H9 (cell line): ENCODE results near the gene CDKAL1. TPM values are rescaled to one million over a fixed set of nuclear protein-coding genes. Genes with fewer than 3 reads are reported as not detected.

Experiments used
- DNase-seq: peaks from one replicate; pipeline ENCODE4 v3.0.0-alpha.2; 2017
- H2AFZ ChIP-seq: one replicate; pipeline ENCODE4 v1.6.1; 2013; ENCODE audit warnings: mild to moderate bottlenecking, low read length, control low read depth, moderate library complexity
- H2AK5ac ChIP-seq: 2 replicates; pipeline ENCODE4 v1.6.1; 2013; ENCODE audit warnings: low read length, control low read depth, mixed read lengths; ENCODE audit not compliant: insufficient read length
- H2BK120ac ChIP-seq: one replicate; pipeline ENCODE4 v1.6.1; 2013; ENCODE audit warnings: low read depth, mild to moderate bottlenecking, low read length, control low read depth, inconsistent platforms; ENCODE audit not compliant: poor library complexity, severe bottlenecking
- H2BK12ac ChIP-seq: 2 replicates; pipeline ENCODE4 v1.6.1; 2013; ENCODE audit warnings: low read length, control low read depth, mixed read lengths, low read depth; ENCODE audit not compliant: insufficient read length
- H2BK15ac ChIP-seq: 2 replicates; pipeline ENCODE4 v1.6.1; 2013; ENCODE audit warnings: low read depth, low read length, control low read depth
- H2BK20ac ChIP-seq: one replicate; pipeline ENCODE4 v1.6.1; 2013; ENCODE audit warnings: low read depth, mild to moderate bottlenecking, low read length, control low read depth, inconsistent platforms; ENCODE audit not compliant: poor library complexity, severe bottlenecking
- H2BK5ac ChIP-seq: 2 replicates; pipeline ENCODE4 v1.6.1; 2013; ENCODE audit warnings: low read length, control low read depth, mixed read lengths; ENCODE audit not compliant: insufficient read length
- H3K14ac ChIP-seq: 2 replicates; pipeline ENCODE4 v1.6.1; 2013; ENCODE audit warnings: low read length, control low read depth; ENCODE audit not compliant: insufficient read depth
- H3K18ac ChIP-seq: 2 replicates; pipeline ENCODE4 v1.6.1; 2013; ENCODE audit warnings: low read depth, mild to moderate bottlenecking, mixed read lengths, low read length, control low read depth; ENCODE audit not compliant: insufficient read length
- H3K23ac ChIP-seq: 2 replicates; pipeline ENCODE4 v1.6.1; 2013; ENCODE audit warnings: low read length, control low read depth, mixed read lengths, low read depth; ENCODE audit not compliant: insufficient read length
- H3K23me2 ChIP-seq: 2 replicates; pipeline ENCODE4 v1.6.1; 2013; ENCODE audit warnings: low read depth, mild to moderate bottlenecking, mixed read lengths, low read length, control low read depth; ENCODE audit not compliant: insufficient read length, poor library complexity, severe bottlenecking
- H3K27ac ChIP-seq: 2 replicates; pipeline ENCODE4 v1.5.1; 2013; ENCODE audit warnings: low read length, control low read depth, mixed read lengths, low read depth; ENCODE audit not compliant: insufficient read length
- H3K27me3 ChIP-seq: 2 replicates; pipeline ENCODE4 v1.6.1; 2013; ENCODE audit warnings: low read length, control low read depth, inconsistent platforms; ENCODE audit not compliant: insufficient read depth
- H3K4ac ChIP-seq: 2 replicates; pipeline ENCODE4 v1.6.1; 2013; ENCODE audit warnings: low read depth, mild to moderate bottlenecking, control low read depth, inconsistent platforms, low read length, moderate library complexity
- H3K4me1 ChIP-seq: 2 replicates; pipeline ENCODE4 v1.6.1; 2013; ENCODE audit warnings: low read length, control low read depth, inconsistent platforms; ENCODE audit not compliant: insufficient read depth
- H3K4me2 ChIP-seq: 2 replicates; pipeline ENCODE4 v1.6.1; 2013; ENCODE audit warnings: low read length, control low read depth, mixed read lengths; ENCODE audit not compliant: insufficient read length, insufficient read depth
- H3K56ac ChIP-seq: 2 replicates; pipeline ENCODE4 v1.6.1; 2013; ENCODE audit warnings: low read depth, mild to moderate bottlenecking, mixed read lengths, low read length, control low read depth; ENCODE audit not compliant: insufficient read length
- H3K79me1 ChIP-seq: 2 replicates; pipeline ENCODE4 v1.6.1; 2013; ENCODE audit warnings: low read depth, mild to moderate bottlenecking, moderate library complexity, low read length, control low read depth, inconsistent platforms; ENCODE audit not compliant: insufficient read depth, poor library complexity, severe bottlenecking
- H3K79me2 ChIP-seq: 2 replicates; pipeline ENCODE4 v1.6.1; 2013; ENCODE audit warnings: low read length, control low read depth, inconsistent platforms; ENCODE audit not compliant: insufficient read depth
- H3K9ac ChIP-seq: 2 replicates; pipeline ENCODE4 v1.6.1; 2013; ENCODE audit warnings: low read length, control low read depth, mixed read lengths; ENCODE audit not compliant: insufficient read length; ENCODE audit errors: extremely low read depth
- H3K9me3 ChIP-seq: one replicate; pipeline ENCODE4 v1.6.1; 2013; ENCODE audit warnings: low read depth, low read length, inconsistent platforms; ENCODE audit not compliant: control insufficient read depth
- H3T11ph ChIP-seq: one replicate; pipeline ENCODE4 v1.6.1; 2013; ENCODE audit warnings: mild to moderate bottlenecking, low read length, control low read depth, inconsistent platforms
- H4K20me1 ChIP-seq: one replicate; pipeline ENCODE4 v1.6.1; 2013; ENCODE audit not compliant: control insufficient read depth, insufficient read length, insufficient read depth
- H4K5ac ChIP-seq: 2 replicates; pipeline ENCODE4 v1.6.1; 2013; ENCODE audit warnings: low read depth, mild to moderate bottlenecking, mixed read lengths, low read length, control low read depth; ENCODE audit not compliant: insufficient read length
- H4K8ac ChIP-seq: replicated peaks from 2 replicates; pipeline ENCODE4 v1.6.1; 2013; ENCODE audit warnings: low read length, control low read depth, mixed read lengths, low read depth; ENCODE audit not compliant: insufficient read length
- H4K91ac ChIP-seq: 2 replicates; pipeline ENCODE4 v1.6.1; 2013; ENCODE audit warnings: low read depth, mild to moderate bottlenecking, moderate library complexity, mixed read lengths, low read length, control low read depth; ENCODE audit not compliant: insufficient read length
- H3K27ac Mint-ChIP-seq, 3 experiments: 2 replicates in 2 of 3; 3 replicates in 1 of 3; pipeline ENCODE4 v1.8.0; 2020 to 2021; ENCODE audit warnings: mixed read lengths in 3 of 3, mild to moderate bottlenecking in 1 of 3, moderate library complexity in 1 of 3
- H3K27me3 Mint-ChIP-seq: 2 replicates; pipeline ENCODE4 v1.8.0; 2021; ENCODE audit warnings: low read depth, mild to moderate bottlenecking, moderate library complexity, mixed read lengths
- H3K36me3 Mint-ChIP-seq, 3 experiments: 2 replicates in 2 of 3; 3 replicates in 1 of 3; pipeline ENCODE4 v1.8.0; 2020 to 2021; ENCODE audit warnings: low read depth in 3 of 3, mixed read lengths in 3 of 3; ENCODE audit not compliant: insufficient read depth in 1 of 3
- H3K4me1 Mint-ChIP-seq, 2 experiments: 2 replicates each; pipeline ENCODE4 v1.8.0; 2020; ENCODE audit warnings: mixed read lengths in 2 of 2
- H3K4me3 Mint-ChIP-seq, 2 experiments: 2 replicates in 1 of 2; 3 replicates in 1 of 2; pipeline ENCODE4 v1.8.0; 2020 to 2021; ENCODE audit warnings: mild to moderate bottlenecking in 2 of 2, mixed read lengths in 2 of 2, moderate library complexity in 1 of 2
- H3K9me3 Mint-ChIP-seq, 2 experiments: 2 replicates in 1 of 2; 3 replicates in 1 of 2; pipeline ENCODE4 v1.8.0; 2020; ENCODE audit warnings: mild to moderate bottlenecking in 2 of 2, mixed read lengths in 2 of 2, moderate library complexity in 1 of 2
- WGBS: extraction: QIAGEN DNeasy Blood & Tissue Kit; methylation state at CpG from one replicate; pipeline ENCODE4 v1.1.7; 2013; ENCODE audit warnings: missing lambda C conversion rate, low lambda C conversion rate, mixed read lengths; ENCODE audit not compliant: insufficient read length; ENCODE audit errors: extremely low coverage; 5-methylcytosine and 5-hydroxymethylcytosine counted together
- total RNA-seq: library from RNA; stranded (reverse); gene quantifications from 2 replicates; pipeline ENCODE4 v1.2.1, GENCODE V29; 2021
- TF ChIP-seq, protein P1 (sequence below): fragments of 200-600 bp; sonication (generic); conservative IDR thresholded peaks from 3 replicates; pipeline ENCODE4 v1.8.0; 2021; ENCODE audit warnings: antibody characterized with exemption, mild to moderate bottlenecking

Gene CDKAL1
- total RNA-seq, 1 experiment from 2014 or later, result 23.0 TPM

DNA sequence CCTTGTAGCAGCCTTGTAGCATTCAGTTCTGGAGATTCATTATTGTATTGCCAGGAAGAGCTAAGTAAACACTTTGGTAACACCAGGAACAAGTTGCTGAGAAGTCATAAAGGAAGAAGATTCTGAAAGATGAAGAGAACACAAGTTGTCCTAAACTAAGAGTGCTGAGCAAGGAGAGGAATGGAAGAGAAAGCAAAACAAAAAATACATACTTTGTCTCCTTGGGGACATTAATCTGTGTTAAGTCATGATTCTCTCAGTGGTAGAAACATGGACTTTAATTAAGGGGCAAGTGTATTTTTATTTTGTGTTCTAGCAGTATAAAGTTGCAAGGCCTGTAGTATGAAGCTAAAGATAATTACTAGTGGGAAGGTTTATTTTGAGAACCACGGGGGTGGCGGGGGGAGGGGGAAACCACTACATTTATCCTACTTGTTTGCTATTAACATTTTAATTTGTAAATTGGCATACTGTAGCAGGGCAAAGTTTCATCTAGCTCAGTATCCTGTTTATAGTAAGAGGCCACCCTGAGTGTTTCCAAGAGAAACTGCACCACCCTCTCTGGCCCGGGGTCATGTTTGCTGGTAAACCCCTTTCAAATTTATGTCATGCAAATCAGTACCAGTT lies 463.0 kb downstream of the CDKAL1 start:
- H3K18ac ChIP-seq, result no peak overlapping the region
- H3K9me3 ChIP-seq, result no peaks in the 10 kb centered on the region
- TF ChIP-seq, protein P1, sequence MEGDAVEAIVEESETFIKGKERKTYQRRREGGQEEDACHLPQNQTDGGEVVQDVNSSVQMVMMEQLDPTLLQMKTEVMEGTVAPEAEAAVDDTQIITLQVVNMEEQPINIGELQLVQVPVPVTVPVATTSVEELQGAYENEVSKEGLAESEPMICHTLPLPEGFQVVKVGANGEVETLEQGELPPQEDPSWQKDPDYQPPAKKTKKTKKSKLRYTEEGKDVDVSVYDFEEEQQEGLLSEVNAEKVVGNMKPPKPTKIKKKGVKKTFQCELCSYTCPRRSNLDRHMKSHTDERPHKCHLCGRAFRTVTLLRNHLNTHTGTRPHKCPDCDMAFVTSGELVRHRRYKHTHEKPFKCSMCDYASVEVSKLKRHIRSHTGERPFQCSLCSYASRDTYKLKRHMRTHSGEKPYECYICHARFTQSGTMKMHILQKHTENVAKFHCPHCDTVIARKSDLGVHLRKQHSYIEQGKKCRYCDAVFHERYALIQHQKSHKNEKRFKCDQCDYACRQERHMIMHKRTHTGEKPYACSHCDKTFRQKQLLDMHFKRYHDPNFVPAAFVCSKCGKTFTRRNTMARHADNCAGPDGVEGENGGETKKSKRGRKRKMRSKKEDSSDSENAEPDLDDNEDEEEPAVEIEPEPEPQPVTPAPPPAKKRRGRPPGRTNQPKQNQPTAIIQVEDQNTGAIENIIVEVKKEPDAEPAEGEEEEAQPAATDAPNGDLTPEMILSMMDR, result no peak
- Mint-ChIP-seq H3K4me1 (peaks cover 23 to 31% of the 10 kb centered on the region in 2 experiments), H3K27me3 (no peaks in the 10 kb centered on the region), H3K27ac (peak overlapping the region in 2 of 3 experiments; percentile 81 to 91; a peak in 6 of 7 replicates), H3K36me3 (peaks cover 7 to 10% (median 8%) of the 10 kb centered on the region in 3 experiments; a peak in 5 of 7 replicates), H3K9me3 (peaks cover 4 to 8% of the 10 kb centered on the region in 2 experiments; a peak in 1 of 5 replicates), H3K4me3 (0 out of 5 replicates have a peak overlapping the region, but pooled peaks of 1 of the 2 experiments have one; percentile 24)
- no peak overlapping the region for H3K9ac ChIP-seq
- H4K5ac ChIP-seq, result no peak overlapping the region
- no peak overlapping the region for H2AFZ ChIP-seq
- H3T11ph ChIP-seq, result no peak overlapping the region
- no peaks in the 10 kb centered on the region for H4K20me1 ChIP-seq
- no peak overlapping the region for H2BK20ac ChIP-seq
- DNase-seq, result no peak
- H2BK12ac ChIP-seq, result no peak overlapping the region
- H3K27me3 ChIP-seq, result no peaks in the 10 kb centered on the region
- H2AK5ac ChIP-seq, result no peak overlapping the region
- no peak overlapping the region for H4K8ac ChIP-seq
- H3K27ac ChIP-seq, result no peak overlapping the region
- H3K79me2 ChIP-seq, result no peaks in the 10 kb centered on the region
- no peak overlapping the region for H4K91ac ChIP-seq
- H3K4me2 ChIP-seq, result no peak overlapping the region
- H3K79me1 ChIP-seq, result no peaks in the 10 kb centered on the region
- no peak overlapping the region for H2BK15ac ChIP-seq
- H2BK5ac ChIP-seq, result no peak overlapping the region
- H3K23me2 ChIP-seq, result no peaks in the 10 kb centered on the region
- no CpG with 5 or more reads among the region's 3 CpGs for WGBS
- no peaks in the 10 kb centered on the region; the same call in 1 of the 2 replicates for H3K4me1 ChIP-seq
- no peak overlapping the region for H2BK120ac ChIP-seq
- no peak overlapping the region for H3K14ac ChIP-seq
- H3K23ac ChIP-seq, result no peak overlapping the region
- H3K56ac ChIP-seq, result no peak overlapping the region
- no peak overlapping the region for H3K4ac ChIP-seq
